Caco-2 (cell line): ENCODE data around the gene SLC19A1. TPM values are rescaled to one million over a fixed set of nuclear protein-coding genes. Genes with fewer than 3 reads are reported as not detected.
A peak's percentile ranks its signal among the peaks of the same experiment; 100 is the strongest.

ENCODE experiments used
- BruUV-seq: library from RNA; stranded (reverse); fragments of 400-500 nt; replicated peaks from 2 replicates; lab custom pipeline; 2021; lab: Mats Ljungman, UMichigan
- CTCF ChIA-PET: fragments of 300-600 bp; sonication (Branson Sonifier 250); formaldehyde crosslinking; loops from one replicate; lab custom pipeline; 2022; ENCODE audit warnings: antibody characterized with exemption; lab: Charles Lee
- POLR2A ChIA-PET: fragments of 300-600 bp; sonication (Branson Sonifier 250); formaldehyde crosslinking; loops from one replicate; lab custom pipeline; 2022; ENCODE audit warnings: antibody characterized with exemption; lab: Charles Lee
- DNase-seq, 2 experiments: peaks; one replicate each; pipeline versions ENCODE4 v3.0.0 to v3.0.0-alpha.2; 2020 to 2022
- H3K27me3 ChIP-seq: replicated peaks from 2 replicates; pipeline ENCODE4 v1.6.0; 2011; ENCODE audit warnings: low read length; ENCODE audit not compliant: control insufficient read depth, insufficient read depth
- H3K36me3 ChIP-seq: 2 replicates; pipeline ENCODE4 v1.5.1; 2011; ENCODE audit warnings: low read length; ENCODE audit not compliant: control insufficient read depth, insufficient read depth
- H3K4me1 ChIP-seq: fragments of 250-450 bp; sonication (Bioruptor Pico); 2 replicates; pipeline ENCODE4 v1.5.1; 2020; ENCODE audit warnings: mild to moderate bottlenecking
- H3K4me3 ChIP-seq: 2 replicates; pipeline ENCODE4 v1.5.1; 2011; ENCODE audit warnings: low read depth, mild to moderate bottlenecking, control low read depth, low read length
- H3K9me3 ChIP-seq: fragments of 250-450 bp; sonication (Bioruptor Pico); 2 replicates; pipeline ENCODE4 v1.5.1; 2020; ENCODE audit warnings: mild to moderate bottlenecking, moderate library complexity
- H3K27ac Mint-ChIP-seq: one replicate; pipeline ENCODE4 v1.8.0; 2022; ENCODE audit warnings: mixed read lengths; ENCODE audit not compliant: unreplicated experiment
- H3K27me3 Mint-ChIP-seq: one replicate; pipeline ENCODE4 v1.8.0; 2022; ENCODE audit warnings: mixed read lengths; ENCODE audit not compliant: insufficient read depth, unreplicated experiment
- H3K36me3 Mint-ChIP-seq: one replicate; pipeline ENCODE4 v1.8.0; 2022; ENCODE audit warnings: mild to moderate bottlenecking, mixed read lengths; ENCODE audit not compliant: insufficient read depth, unreplicated experiment
- H3K4me1 Mint-ChIP-seq: one replicate; pipeline ENCODE4 v1.8.0; 2022; ENCODE audit warnings: low read depth, mixed read lengths; ENCODE audit not compliant: unreplicated experiment
- H3K4me3 Mint-ChIP-seq: one replicate; pipeline ENCODE4 v1.8.0; 2022; ENCODE audit warnings: mild to moderate bottlenecking, moderate library complexity, mixed read lengths; ENCODE audit not compliant: unreplicated experiment
- H3K9me3 Mint-ChIP-seq: one replicate; pipeline ENCODE4 v1.8.0; 2022; ENCODE audit warnings: mixed read lengths; ENCODE audit not compliant: unreplicated experiment
- intact Hi-C: fragments of 100-400 bp; cut with micrococcal nuclease; formaldehyde crosslinking; loops from one replicate; pipeline ENCODE4 v1.10.0; 2022; ENCODE audit not compliant: unreplicated experiment
- microRNA-seq: library from miRNA; unstranded; fragments of <30 nt; microRNA quantifications from one replicate; pipeline ENCODE4 v1.2.0, GENCODE V29; 2022
- total RNA-seq: library from RNA; stranded (reverse); gene quantifications from 2 replicates; pipeline ENCODE4 v1.2.3, GENCODE V29; 2022
- TF ChIP-seq, protein P1 (sequence below), 2 experiments: fragments of 200-600 bp in 1 of 2; IDR thresholded peaks; 1 replicate in 1 of 2; 2 replicates in 1 of 2; pipeline versions ENCODE4 v1.5.1 to v1.8.0; 2011 to 2022; ENCODE audit warnings: antibody characterized with exemption in 1 of 2, control low read depth in 1 of 2, inconsistent platforms in 1 of 2, low read depth in 1 of 2, low read length in 1 of 2, mild to moderate bottlenecking in 1 of 2, moderate library complexity in 1 of 2; ENCODE audit not compliant: insufficient read depth in 1 of 2, severe bottlenecking in 1 of 2, unreplicated experiment in 1 of 2

Gene SLC19A1
- total RNA-seq, 1 experiment from 2014 or later = 45.4 TPM

- ChIA-PET POLR2A (no interaction called here), CTCF (no interaction called here)
- no peaks in the 10 kb centered on the region for H3K27me3 ChIP-seq
- intact Hi-C loops = no loop called here
- Mint-ChIP-seq H3K4me3 (no peak overlapping the region), H3K36me3 (peaks cover 71% of the 10 kb centered on the region), H3K27me3 (no peaks in the 10 kb centered on the region), H3K9me3 (peaks cover 19% of the 10 kb centered on the region), H3K4me1 (peaks cover 6% of the 10 kb centered on the region), H3K27ac (peak overlapping the region; percentile 64)
- TF ChIP-seq, protein P1, sequence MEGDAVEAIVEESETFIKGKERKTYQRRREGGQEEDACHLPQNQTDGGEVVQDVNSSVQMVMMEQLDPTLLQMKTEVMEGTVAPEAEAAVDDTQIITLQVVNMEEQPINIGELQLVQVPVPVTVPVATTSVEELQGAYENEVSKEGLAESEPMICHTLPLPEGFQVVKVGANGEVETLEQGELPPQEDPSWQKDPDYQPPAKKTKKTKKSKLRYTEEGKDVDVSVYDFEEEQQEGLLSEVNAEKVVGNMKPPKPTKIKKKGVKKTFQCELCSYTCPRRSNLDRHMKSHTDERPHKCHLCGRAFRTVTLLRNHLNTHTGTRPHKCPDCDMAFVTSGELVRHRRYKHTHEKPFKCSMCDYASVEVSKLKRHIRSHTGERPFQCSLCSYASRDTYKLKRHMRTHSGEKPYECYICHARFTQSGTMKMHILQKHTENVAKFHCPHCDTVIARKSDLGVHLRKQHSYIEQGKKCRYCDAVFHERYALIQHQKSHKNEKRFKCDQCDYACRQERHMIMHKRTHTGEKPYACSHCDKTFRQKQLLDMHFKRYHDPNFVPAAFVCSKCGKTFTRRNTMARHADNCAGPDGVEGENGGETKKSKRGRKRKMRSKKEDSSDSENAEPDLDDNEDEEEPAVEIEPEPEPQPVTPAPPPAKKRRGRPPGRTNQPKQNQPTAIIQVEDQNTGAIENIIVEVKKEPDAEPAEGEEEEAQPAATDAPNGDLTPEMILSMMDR (IDR thresholded peaks at IDR 0.05; ENCODE audit: insufficient read depth in 1 of 2, low read depth in 1 of 2, low read length in 1 of 2, severe bottlenecking in 1 of 2, unreplicated experiment in 1 of 2) = no peak
- BruUV-seq = no TSS peak
- DNase-seq = no peak
- H3K36me3 ChIP-seq = no peaks in the 10 kb centered on the region
- no peak overlapping the region for H3K4me3 ChIP-seq
- peaks cover 8% of the 10 kb centered on the region; the same call in 1 of the 2 replicates for H3K4me1 ChIP-seq
- peaks cover 16% of the 10 kb centered on the region for H3K9me3 ChIP-seq
Measured at GRCh38 chr21:45448283-45448809, 93.9 kb downstream of the SLC19A1 start.

Small RNA genes within 50 kb of the gene (microRNA-seq; reads per million reads assigned to microRNA genes)
- 17.1 reads per million, percentile 55 among the genes with 10 or more reads in this experiment for gene MIR6815

Other genes with a start within 250 kb of the SLC19A1 start
- 160 and 170 TPM in 2 replicates for gene COL18A1, start 137.3 kb downstream of the SLC19A1 start, total RNA-seq
- gene PCBP3, start 101.3 kb upstream of the SLC19A1 start, total RNA-seq = 0.75 TPM in 1 of 2 replicates, not detected in the other